Activated naive CD8-positive, alpha-beta T cell treated with anti-CD3 and anti-CD28 coated beads, Interleukin-2, amount 50 U/mL, for 24 hours (primary cell): ENCODE measurements around the gene GALK2.
"Not testable (repeated sequence)": the region's sequence is repeated elsewhere in the genome, so short reads cannot be mapped to it uniquely, and the experiment has no call there.

Source experiments
- ATAC-seq: fragments of 150-1000 bp; cut with Tn5 transposase; one replicate; pipeline ENCODE4 v1.10.0; 2021
- DNase-seq: peaks from one replicate; pipeline ENCODE4 v3.0.0; 2021
- H3K27ac Mint-ChIP-seq: one replicate; pipeline ENCODE4 v1.8.0; 2021; ENCODE audit warnings: mild to moderate bottlenecking, mixed read lengths
- H3K27me3 Mint-ChIP-seq: one replicate; pipeline ENCODE4 v1.8.0; 2021; ENCODE audit warnings: mixed read lengths
- H3K36me3 Mint-ChIP-seq: one replicate; pipeline ENCODE4 v1.8.0; 2021; ENCODE audit warnings: low read depth, mixed read lengths
- H3K4me1 Mint-ChIP-seq: one replicate; pipeline ENCODE4 v1.8.0; 2021; ENCODE audit warnings: mixed read lengths
- H3K4me3 Mint-ChIP-seq: one replicate; pipeline ENCODE4 v1.8.0; 2021; ENCODE audit warnings: mild to moderate bottlenecking, moderate library complexity, mixed read lengths
- H3K9me3 Mint-ChIP-seq: one replicate; pipeline ENCODE4 v1.8.0; 2021; ENCODE audit warnings: mixed read lengths

Gene GALK2

DNA sequence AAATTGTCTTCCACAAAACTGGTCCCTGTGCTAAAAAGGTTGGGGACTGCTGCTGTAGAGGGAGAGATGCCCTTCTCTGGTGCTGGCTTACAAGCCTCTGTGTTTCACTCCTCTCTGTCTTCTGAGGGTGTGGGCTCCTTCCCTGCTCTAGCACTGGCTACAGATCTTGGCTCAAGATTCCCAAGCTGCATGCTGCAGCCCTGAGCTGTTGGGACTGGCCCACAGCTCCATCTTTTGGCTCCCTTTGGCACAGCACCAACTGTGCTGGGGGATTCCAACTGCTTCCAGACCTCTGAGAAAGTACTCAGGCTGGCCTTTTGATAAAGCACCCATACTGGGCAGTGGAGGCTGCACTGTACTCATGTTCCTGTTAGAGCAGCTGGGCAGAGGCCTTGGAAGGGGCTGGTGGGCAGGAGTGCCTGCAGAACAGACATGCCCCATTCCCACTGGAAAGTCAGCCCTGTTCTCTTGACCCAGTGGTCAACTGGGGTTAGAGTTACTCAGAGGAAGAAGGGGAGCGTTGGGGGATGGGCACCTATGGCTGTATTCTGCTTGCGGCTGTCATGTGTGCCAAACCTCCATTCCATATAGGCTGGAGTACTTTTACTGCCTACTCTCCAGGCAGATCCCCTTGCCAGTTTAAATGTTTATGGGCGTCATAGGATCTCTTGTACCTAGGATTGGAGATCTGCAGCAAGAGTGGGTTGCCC lies 55.7 kb downstream of the GALK2 start:
- H3K9me3 Mint-ChIP-seq: peaks cover 27% of the 10 kb centered on the region
- H3K27me3 Mint-ChIP-seq: no peaks in the 10 kb centered on the region
- H3K27ac Mint-ChIP-seq: no peak overlapping the region
- H3K4me3 Mint-ChIP-seq: no peak overlapping the region
- DNase-seq (no peak), ATAC-seq (no peak)
- H3K4me1 Mint-ChIP-seq: peaks cover 17% of the 10 kb centered on the region
- peaks cover 46% of the 10 kb centered on the region for H3K36me3 Mint-ChIP-seq

DNA sequence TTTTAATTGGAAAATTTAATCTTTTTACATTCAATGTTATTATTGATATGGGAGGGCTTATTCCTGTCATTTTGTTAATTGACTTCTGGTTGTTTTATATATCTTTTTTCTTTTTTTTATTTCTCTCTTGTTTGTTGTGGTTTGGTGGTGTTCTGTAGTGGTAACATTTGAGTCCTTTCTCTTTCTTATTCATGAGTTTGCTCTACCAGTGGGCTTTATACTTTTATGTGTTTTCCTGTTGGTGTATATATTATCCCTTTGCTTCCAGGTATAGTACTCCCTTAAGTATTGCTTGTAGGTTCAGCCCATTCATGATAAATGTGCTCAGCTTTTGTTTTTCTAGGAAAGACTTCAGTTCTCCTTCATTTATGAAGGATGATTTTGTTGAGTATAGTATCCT lies 57.6 kb downstream of the GALK2 start:
- ATAC-seq: no peak
- H3K4me1 Mint-ChIP-seq: peaks cover 17% of the 10 kb centered on the region
- H3K9me3 Mint-ChIP-seq: peaks cover 22% of the 10 kb centered on the region
- H3K27me3 Mint-ChIP-seq: no peaks in the 10 kb centered on the region
- no peak overlapping the region for H3K27ac Mint-ChIP-seq
- DNase-seq: no peak
- peaks cover 46% of the 10 kb centered on the region for H3K36me3 Mint-ChIP-seq
- no peak overlapping the region for H3K4me3 Mint-ChIP-seq

- Mint-ChIP-seq H3K9me3 (peaks cover 13% of the 10 kb centered on the region), H3K4me1 (peaks cover 21% of the 10 kb centered on the region), H3K27ac (no peak overlapping the region), H3K36me3 (peaks cover 56% of the 10 kb centered on the region), H3K27me3 (no peaks in the 10 kb centered on the region), H3K4me3 (no peak overlapping the region)
- ATAC-seq: no peak
- no peak for DNase-seq
Observed at GRCh38 chr15:49229922-49230321, 59.9 kb downstream of the GALK2 start.

GRCh38 chr15:49232236-49232806 lies 62.3 kb downstream of the GALK2 start:
- H3K4me3 Mint-ChIP-seq: no peak overlapping the region
- peaks cover 19% of the 10 kb centered on the region for H3K4me1 Mint-ChIP-seq
- no peak overlapping the region for H3K27ac Mint-ChIP-seq
- no peak for DNase-seq
- H3K9me3 Mint-ChIP-seq: peaks cover 9% of the 10 kb centered on the region
- no peaks in the 10 kb centered on the region for H3K27me3 Mint-ChIP-seq
- H3K36me3 Mint-ChIP-seq: peaks cover 47% of the 10 kb centered on the region
- ATAC-seq: no peak

GRCh38 chr15:49235446-49236124 lies 65.5 kb downstream of the GALK2 start:
- DNase-seq (peak; percentile 37), ATAC-seq (peak; percentile 65)
- H3K9me3 Mint-ChIP-seq: no peaks in the 10 kb centered on the region
- H3K27me3 Mint-ChIP-seq: no peaks in the 10 kb centered on the region
- H3K4me1 Mint-ChIP-seq: peaks cover 10% of the 10 kb centered on the region
- peak overlapping the region; percentile 16 for H3K27ac Mint-ChIP-seq
- H3K36me3 Mint-ChIP-seq: peaks cover 34% of the 10 kb centered on the region
- H3K4me3 Mint-ChIP-seq: no peak overlapping the region

DNA sequence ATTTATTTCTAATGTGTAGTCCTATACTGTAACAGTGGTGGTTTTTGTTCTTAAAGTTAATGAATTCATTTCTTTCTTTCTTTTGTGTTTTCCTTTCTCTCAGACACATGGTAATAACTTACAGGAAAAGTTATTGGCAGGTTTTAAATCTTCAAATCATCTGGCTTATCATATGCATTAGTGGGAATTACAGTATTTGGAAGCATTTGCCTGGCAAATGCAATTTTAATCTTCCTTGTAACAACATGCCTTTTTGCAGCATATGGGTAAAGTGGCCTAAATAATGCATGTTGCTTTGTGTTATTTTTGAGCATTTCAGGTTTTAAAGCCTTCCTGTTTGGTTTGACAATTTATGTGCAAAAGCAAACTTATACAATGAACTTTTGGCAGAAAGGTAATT lies 66.8 kb downstream of the GALK2 start:
- Mint-ChIP-seq H3K27ac (no peak overlapping the region), H3K9me3 (no peaks in the 10 kb centered on the region), H3K4me3 (no peak overlapping the region), H3K36me3 (peaks cover 25% of the 10 kb centered on the region), H3K4me1 (peaks cover 10% of the 10 kb centered on the region), H3K27me3 (no peaks in the 10 kb centered on the region)
- ATAC-seq (no peak), DNase-seq (no peak)

- H3K36me3 Mint-ChIP-seq: peaks cover 22% of the 10 kb centered on the region
- H3K9me3 Mint-ChIP-seq: no peaks in the 10 kb centered on the region
- H3K27ac Mint-ChIP-seq: no peak overlapping the region
- DNase-seq (no peak), ATAC-seq (no peak)
- no peaks in the 10 kb centered on the region for H3K27me3 Mint-ChIP-seq
- H3K4me3 Mint-ChIP-seq: no peak overlapping the region
- H3K4me1 Mint-ChIP-seq: peaks cover 10% of the 10 kb centered on the region
Observed at GRCh38 chr15:49238342-49238741, 68.3 kb downstream of the GALK2 start.

GRCh38 chr15:49239105-49239504 lies 69.1 kb downstream of the GALK2 start:
- H3K27ac Mint-ChIP-seq: no peak overlapping the region
- no peaks in the 10 kb centered on the region for H3K9me3 Mint-ChIP-seq
- ATAC-seq (no peak), DNase-seq (no peak)
- peaks cover 21% of the 10 kb centered on the region for H3K36me3 Mint-ChIP-seq
- H3K4me3 Mint-ChIP-seq: no peak overlapping the region
- peaks cover 10% of the 10 kb centered on the region for H3K4me1 Mint-ChIP-seq
- no peaks in the 10 kb centered on the region for H3K27me3 Mint-ChIP-seq

GRCh38 chr15:49242820-49243219 lies 72.8 kb downstream of the GALK2 start:
- no peak overlapping the region for H3K27ac Mint-ChIP-seq
- H3K36me3 Mint-ChIP-seq: peaks cover 42% of the 10 kb centered on the region
- no peaks in the 10 kb centered on the region for H3K9me3 Mint-ChIP-seq
- no peak for ATAC-seq
- H3K27me3 Mint-ChIP-seq: no peaks in the 10 kb centered on the region
- no peak overlapping the region for H3K4me3 Mint-ChIP-seq
- DNase-seq: no peak
- no peaks in the 10 kb centered on the region for H3K4me1 Mint-ChIP-seq

DNA sequence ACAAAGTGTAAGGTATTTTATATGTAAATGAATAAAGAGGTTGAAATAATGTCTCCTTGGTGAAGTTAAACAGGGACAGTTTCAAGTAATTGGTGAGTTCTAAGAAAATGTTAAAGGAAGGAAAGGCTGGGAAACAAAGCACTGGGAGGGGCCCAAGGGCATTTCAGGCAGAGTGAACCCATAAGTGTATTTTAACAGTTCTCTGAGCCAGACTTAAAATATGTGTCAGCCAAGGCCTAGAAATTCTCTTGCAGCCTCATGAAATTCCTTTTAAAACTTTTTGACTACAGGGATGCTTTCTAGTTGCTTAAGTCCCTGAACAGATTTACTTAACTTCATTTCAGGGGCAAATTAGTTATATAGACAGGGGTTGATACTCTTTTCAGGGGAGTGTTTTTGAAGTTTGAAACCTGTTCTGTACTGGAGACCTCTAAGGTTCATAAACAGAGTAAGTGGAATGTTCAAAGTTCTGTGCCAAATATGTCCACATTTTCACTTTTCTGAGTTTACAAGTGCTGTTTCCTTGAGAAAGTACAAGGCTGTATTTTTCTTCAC lies 77.6 kb downstream of the GALK2 start:
- no peak for ATAC-seq
- peaks cover 19% of the 10 kb centered on the region for H3K9me3 Mint-ChIP-seq
- DNase-seq: no peak
- no peaks in the 10 kb centered on the region for H3K27me3 Mint-ChIP-seq
- peaks cover 63% of the 10 kb centered on the region for H3K36me3 Mint-ChIP-seq
- no peak overlapping the region for H3K27ac Mint-ChIP-seq
- H3K4me1 Mint-ChIP-seq: no peaks in the 10 kb centered on the region
- no peak overlapping the region for H3K4me3 Mint-ChIP-seq

GRCh38 chr15:49248291-49248690 lies 78.2 kb downstream of the GALK2 start:
- no peak for ATAC-seq
- Mint-ChIP-seq H3K27me3 (no peaks in the 10 kb centered on the region), H3K36me3 (peaks cover 62% of the 10 kb centered on the region), H3K27ac (no peak overlapping the region), H3K4me1 (peaks cover 5% of the 10 kb centered on the region), H3K4me3 (no peak overlapping the region), H3K9me3 (peaks cover 19% of the 10 kb centered on the region)
- DNase-seq: no peak

- DNase-seq: no peak
- ATAC-seq: no peak
- H3K27me3 Mint-ChIP-seq: no peaks in the 10 kb centered on the region
- H3K4me1 Mint-ChIP-seq: peaks cover 7% of the 10 kb centered on the region
- no peak overlapping the region for H3K27ac Mint-ChIP-seq
- peaks cover 7% of the 10 kb centered on the region for H3K9me3 Mint-ChIP-seq
- H3K4me3 Mint-ChIP-seq: no peak overlapping the region
- peaks cover 27% of the 10 kb centered on the region for H3K36me3 Mint-ChIP-seq
Observed at GRCh38 chr15:49255966-49256759, 86.1 kb downstream of the GALK2 start.

GRCh38 chr15:49265117-49265516 lies 95.1 kb downstream of the GALK2 start:
- not testable (repeated sequence) for H3K4me1 Mint-ChIP-seq, ATAC-seq, H3K9me3 Mint-ChIP-seq, H3K27me3 Mint-ChIP-seq, H3K27ac Mint-ChIP-seq, H3K36me3 Mint-ChIP-seq, H3K4me3 Mint-ChIP-seq, DNase-seq

GRCh38 chr15:49265911-49266310 lies 95.9 kb downstream of the GALK2 start:
- no peak overlapping the region for H3K27ac Mint-ChIP-seq

More at GRCh38 chr15:49265911-49266310, 95.9 kb downstream of the GALK2 start:
- Mint-ChIP-seq H3K27me3 (no peaks in the 10 kb centered on the region), H3K4me3 (no peak overlapping the region), H3K4me1 (peaks cover 7% of the 10 kb centered on the region), H3K9me3 (no peaks in the 10 kb centered on the region), H3K36me3 (peaks cover 8% of the 10 kb centered on the region)
- ATAC-seq (no peak), DNase-seq (no peak)
